Nucleus accumbens (tissue), 56 donors: Measurements from ENCODE around the gene IDI1.

Source experiments
- DNase-seq, 56 donors: peaks; one replicate each; lab custom pipeline; 2025; lab: John Stamatoyannopoulos, UW

Gene IDI1

GRCh38 chr10:997266-998022 lies 51.5 kb downstream of the IDI1 start:
- DNase-seq, result no peak

- DNase-seq, result no peak
Measured at GRCh38 chr10:996031-996430, 52.9 kb downstream of the IDI1 start.

- DNase-seq, result no peak
Measured at GRCh38 chr10:995559-995926, 53.4 kb downstream of the IDI1 start.

GRCh38 chr10:994836-995558 lies 53.9 kb downstream of the IDI1 start:
- DNase-seq, result no peak

- DNase-seq, result no peak
Measured at GRCh38 chr10:992871-993270, 56.0 kb downstream of the IDI1 start.

GRCh38 chr10:992467-992866 lies 56.5 kb downstream of the IDI1 start:
- no peak for DNase-seq

GRCh38 chr10:990808-991207 lies 58.1 kb downstream of the IDI1 start:
- DNase-seq, result no peak
